K562 (cell line): Measurements from ENCODE around the gene IZUMO4. TPM values are rescaled to one million over a fixed set of nuclear protein-coding genes. Genes with fewer than 3 reads are reported as not detected.

Experiments
- KDM1A ChIP-seq, 2 experiments: fragments of 450-650 bp; IDR thresholded peaks; 2 replicates each; pipeline ENCODE4 v1.6.1; 2016; ENCODE audit warnings: mild to moderate bottlenecking in 2 of 2
- KLF16 ChIP-seq: IDR thresholded peaks from 2 replicates; pipeline ENCODE4 v1.6.1; 2016; ENCODE audit warnings: antibody characterized with exemption
- NCOA1 ChIP-seq: fragments of 450-650 bp; IDR thresholded peaks from 2 replicates; pipeline ENCODE4 v1.6.1; 2016; ENCODE audit warnings: low read depth
- NELFE ChIP-seq: IDR thresholded peaks from 2 replicates; pipeline ENCODE4 v1.6.1; 2011; ENCODE audit warnings: mild to moderate bottlenecking; ENCODE audit not compliant: insufficient read depth, insufficient read length
- PPARD ChIP-seq: fragments of 250-450 bp; sonication (Bioruptor Pico); IDR thresholded peaks from 2 replicates; pipeline ENCODE4 v1.8.0; 2022; ENCODE audit warnings: inconsistent platforms, mild to moderate bottlenecking, moderate library complexity
- SAP30 ChIP-seq: fragments of 200-600 bp; sonication (generic); IDR thresholded peaks from 2 replicates; pipeline ENCODE4 v1.6.1; 2012; ENCODE audit warnings: borderline replicate concordance, low read depth, mild to moderate bottlenecking, moderate library complexity, low read length, control low read depth, inconsistent platforms; ENCODE audit not compliant: insufficient read depth, poor library complexity, severe bottlenecking
- ZBTB7A ChIP-seq: IDR thresholded peaks from 2 replicates; pipeline ENCODE4 v1.6.1; 2011; ENCODE audit warnings: low read depth, mild to moderate bottlenecking, low read length, moderate library complexity, borderline replicate concordance; ENCODE audit not compliant: control insufficient read depth
- ZC3H8 ChIP-seq: fragments of 450-650 bp; IDR thresholded peaks from 2 replicates; pipeline ENCODE4 v1.6.1; 2017
- ZNF121 ChIP-seq: sonication (generic); formaldehyde crosslinking; conservative IDR thresholded peaks from 2 replicates; pipeline ENCODE4 v1.8.0; 2022; ENCODE audit warnings: missing genetic modification reagents
- ZNF197 ChIP-seq: fragments of 200-800 bp; sonication (Bioruptor generic); IDR thresholded peaks from 2 replicates; pipeline ENCODE4 v1.6.1; 2016; ENCODE audit warnings: low read depth, missing genetic modification characterization, missing compliant biosample characterization
- ZNF764 ChIP-seq: fragments of 250-450 bp; sonication (Bioruptor Pico); IDR thresholded peaks from 2 replicates; pipeline ENCODE4 v1.4.0; 2020; ENCODE audit warnings: low read depth, mild to moderate bottlenecking, moderate library complexity
- polyA plus RNA-seq, 8 experiments: library from polyadenylated mRNA; depleted of rRNA in 4 of 8; stranded (reverse) in 5 of 8; unstranded in 3 of 8; fragments of >200 nt; fragmentation: Nextera tagmentation in 2 of 8; fragmentation: Illumina TruSeq in 1 of 8; extraction: Ambion mirVana in 2 of 8; extraction: Trizol in 1 of 8; gene quantifications; 2 replicates each; pipeline versions ENCODE4 v1.2.1 to v1.2.3, GENCODE V29; 2011 to 2014; ENCODE audit warnings: inconsistent platforms in 1 of 8, missing spikeins in 1 of 8
- total RNA-seq, 7 experiments: library from RNA; depleted of rRNA in 6 of 7; stranded (reverse); fragments of >200 nt in 6 of 7; fragmentation: Illumina TruSeq in 2 of 7; extraction: Trizol in 2 of 7; gene quantifications; 2 replicates each; pipeline versions ENCODE4 v1.2.1 to v1.2.3, GENCODE V29; 2011 to 2021; ENCODE audit warnings: low replicate concordance in 1 of 7
- TF ChIP-seq, protein P1 (sequence below): fragments of 250-450 bp; sonication (Bioruptor Pico); IDR thresholded peaks from 2 replicates; pipeline ENCODE4 v1.8.0; 2021; ENCODE audit warnings: borderline replicate concordance, mild to moderate bottlenecking, moderate library complexity; ENCODE audit not compliant: poor library complexity, severe bottlenecking
- TF ChIP-seq, protein P2 (sequence below): sonication (generic); formaldehyde crosslinking; IDR thresholded peaks from 2 replicates; pipeline ENCODE4 v1.8.0; 2022; ENCODE audit warnings: mild to moderate bottlenecking, missing genetic modification reagents, borderline replicate concordance
- TF ChIP-seq, protein P3 (sequence below), 2 experiments: IDR thresholded peaks; 2 replicates each; pipeline ENCODE4 v1.6.1; 2011; ENCODE audit warnings: borderline replicate concordance in 1 of 2, control low read depth in 1 of 2, low read depth in 1 of 2, low read length in 1 of 2, mild to moderate bottlenecking in 1 of 2, mixed read lengths in 1 of 2, moderate library complexity in 1 of 2; ENCODE audit not compliant: insufficient read depth in 1 of 2, insufficient read length in 1 of 2, poor library complexity in 1 of 2, severe bottlenecking in 1 of 2; ENCODE audit errors: extremely low read depth in 1 of 2
- TF ChIP-seq, protein P4 (sequence below): sonication (generic); formaldehyde crosslinking; IDR thresholded peaks from 2 replicates; pipeline ENCODE4 v1.4.0; 2020; ENCODE audit warnings: mild to moderate bottlenecking, missing genetic modification reagents
- TF ChIP-seq, protein P5 (sequence below), 3 experiments: fragments of 200-800 bp in 1 of 3; sonication (Bioruptor generic) in 1 of 3; sonication (generic) in 1 of 3; formaldehyde crosslinking in 1 of 3; IDR thresholded peaks; 2 replicates each; pipeline versions ENCODE4 v1.6.1 to v1.8.0; 2016 to 2022; ENCODE audit warnings: mild to moderate bottlenecking in 2 of 3, missing compliant biosample characterization in 2 of 3, missing genetic modification characterization in 2 of 3, missing genetic modification reagents in 1 of 3

The IZUMO4 gene
- total and polyA plus RNA-seq, 9 of the 15 experiments (the other 6 are each of a cell fraction or from before 2014, with no cell fraction given): 0.07 to 3.9 (median 1.2) TPM

DNA sequence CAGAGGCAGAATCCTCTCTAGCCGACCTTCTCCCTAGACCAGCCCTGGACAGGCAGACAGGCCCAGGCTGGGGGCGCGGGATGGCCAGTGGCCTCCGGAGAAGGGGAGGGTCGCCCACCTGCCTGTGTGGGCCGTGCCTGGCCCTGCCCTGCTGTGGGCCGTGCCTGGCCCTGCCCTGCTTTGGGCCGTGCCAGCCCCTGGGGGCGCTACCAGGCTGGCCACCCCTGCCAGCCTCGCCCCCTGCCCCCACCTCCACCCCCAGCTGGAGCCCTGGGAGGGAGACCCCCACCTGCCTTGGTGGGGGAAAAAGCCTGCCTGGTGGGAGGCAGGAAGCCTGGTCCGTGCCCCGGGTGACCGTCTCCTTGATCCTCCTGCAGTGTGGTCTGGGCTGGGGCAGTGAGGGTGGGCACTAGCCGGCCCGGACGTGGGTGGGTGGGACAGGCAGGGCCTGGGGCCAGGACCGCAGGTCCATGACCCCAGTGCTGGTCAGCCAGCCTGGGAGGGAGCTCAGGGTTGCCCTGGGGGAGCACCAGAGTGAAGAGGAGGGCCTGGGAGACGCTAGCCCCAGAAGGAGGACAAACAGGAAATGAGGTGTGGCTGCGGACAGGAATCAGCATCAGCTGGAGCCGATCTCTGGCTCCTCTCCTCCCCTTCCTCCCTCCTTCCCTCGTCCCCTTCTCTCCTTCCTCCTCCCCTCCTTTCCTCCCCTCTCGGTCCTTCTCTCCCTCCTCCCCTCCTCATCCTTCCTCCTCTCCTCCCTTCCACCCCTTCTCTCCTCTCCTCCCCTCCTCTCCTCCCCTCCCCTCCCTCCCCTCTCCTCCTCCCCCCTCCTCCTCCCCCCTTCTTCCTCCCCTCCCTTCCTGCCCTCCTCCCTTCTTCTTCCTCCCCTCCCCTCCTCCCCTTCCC, 40.5 kb upstream of the IZUMO4 start (continued):
- TF ChIP-seq ZNF197 (CRISPR knock-in tag) (no peak), ZBTB7A (peak; percentile 74; the same call in 1 of the 2 replicates), ZC3H8 (no peak), NCOA1 (no peak), ZNF121 (CRISPR knock-in tag) (no peak), NELFE (no peak), ZNF764 (CRISPR knock-in tag) (no peak), KLF16 (no peak), SAP30 (no peak), PPARD (no peak), KDM1A (IDR thresholded peaks at IDR 0.05) (peak in 1 of 2 experiments; percentile 87; a peak in 2 of 4 replicates)
- TF ChIP-seq, protein P1, sequence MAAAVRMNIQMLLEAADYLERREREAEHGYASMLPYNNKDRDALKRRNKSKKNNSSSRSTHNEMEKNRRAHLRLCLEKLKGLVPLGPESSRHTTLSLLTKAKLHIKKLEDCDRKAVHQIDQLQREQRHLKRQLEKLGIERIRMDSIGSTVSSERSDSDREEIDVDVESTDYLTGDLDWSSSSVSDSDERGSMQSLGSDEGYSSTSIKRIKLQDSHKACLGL: no peak
- TF ChIP-seq, protein P2, sequence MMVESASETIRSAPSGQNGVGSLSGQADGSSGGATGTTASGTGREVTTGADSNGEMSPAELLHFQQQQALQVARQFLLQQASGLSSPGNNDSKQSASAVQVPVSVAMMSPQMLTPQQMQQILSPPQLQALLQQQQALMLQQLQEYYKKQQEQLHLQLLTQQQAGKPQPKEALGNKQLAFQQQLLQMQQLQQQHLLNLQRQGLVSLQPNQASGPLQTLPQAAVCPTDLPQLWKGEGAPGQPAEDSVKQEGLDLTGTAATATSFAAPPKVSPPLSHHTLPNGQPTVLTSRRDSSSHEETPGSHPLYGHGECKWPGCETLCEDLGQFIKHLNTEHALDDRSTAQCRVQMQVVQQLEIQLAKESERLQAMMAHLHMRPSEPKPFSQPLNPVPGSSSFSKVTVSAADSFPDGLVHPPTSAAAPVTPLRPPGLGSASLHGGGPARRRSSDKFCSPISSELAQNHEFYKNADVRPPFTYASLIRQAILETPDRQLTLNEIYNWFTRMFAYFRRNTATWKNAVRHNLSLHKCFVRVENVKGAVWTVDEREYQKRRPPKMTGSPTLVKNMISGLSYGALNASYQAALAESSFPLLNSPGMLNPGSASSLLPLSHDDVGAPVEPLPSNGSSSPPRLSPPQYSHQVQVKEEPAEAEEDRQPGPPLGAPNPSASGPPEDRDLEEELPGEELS (CRISPR knock-in tag): no peak
- TF ChIP-seq, protein P3, sequence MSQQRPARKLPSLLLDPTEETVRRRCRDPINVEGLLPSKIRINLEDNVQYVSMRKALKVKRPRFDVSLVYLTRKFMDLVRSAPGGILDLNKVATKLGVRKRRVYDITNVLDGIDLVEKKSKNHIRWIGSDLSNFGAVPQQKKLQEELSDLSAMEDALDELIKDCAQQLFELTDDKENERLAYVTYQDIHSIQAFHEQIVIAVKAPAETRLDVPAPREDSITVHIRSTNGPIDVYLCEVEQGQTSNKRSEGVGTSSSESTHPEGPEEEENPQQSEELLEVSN (IDR thresholded peaks at IDR 0.05; ENCODE audit: borderline replicate concordance in 1 of 2, extremely low read depth in 1 of 2, insufficient read depth in 1 of 2, insufficient read length in 1 of 2, low read depth in 1 of 2, low read length in 1 of 2, poor library complexity in 1 of 2, severe bottlenecking in 1 of 2): no peak
- TF ChIP-seq, protein P4, sequence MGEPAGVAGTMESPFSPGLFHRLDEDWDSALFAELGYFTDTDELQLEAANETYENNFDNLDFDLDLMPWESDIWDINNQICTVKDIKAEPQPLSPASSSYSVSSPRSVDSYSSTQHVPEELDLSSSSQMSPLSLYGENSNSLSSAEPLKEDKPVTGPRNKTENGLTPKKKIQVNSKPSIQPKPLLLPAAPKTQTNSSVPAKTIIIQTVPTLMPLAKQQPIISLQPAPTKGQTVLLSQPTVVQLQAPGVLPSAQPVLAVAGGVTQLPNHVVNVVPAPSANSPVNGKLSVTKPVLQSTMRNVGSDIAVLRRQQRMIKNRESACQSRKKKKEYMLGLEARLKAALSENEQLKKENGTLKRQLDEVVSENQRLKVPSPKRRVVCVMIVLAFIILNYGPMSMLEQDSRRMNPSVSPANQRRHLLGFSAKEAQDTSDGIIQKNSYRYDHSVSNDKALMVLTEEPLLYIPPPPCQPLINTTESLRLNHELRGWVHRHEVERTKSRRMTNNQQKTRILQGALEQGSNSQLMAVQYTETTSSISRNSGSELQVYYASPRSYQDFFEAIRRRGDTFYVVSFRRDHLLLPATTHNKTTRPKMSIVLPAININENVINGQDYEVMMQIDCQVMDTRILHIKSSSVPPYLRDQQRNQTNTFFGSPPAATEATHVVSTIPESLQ (CRISPR knock-in tag): no peak
- TF ChIP-seq, protein P5, sequence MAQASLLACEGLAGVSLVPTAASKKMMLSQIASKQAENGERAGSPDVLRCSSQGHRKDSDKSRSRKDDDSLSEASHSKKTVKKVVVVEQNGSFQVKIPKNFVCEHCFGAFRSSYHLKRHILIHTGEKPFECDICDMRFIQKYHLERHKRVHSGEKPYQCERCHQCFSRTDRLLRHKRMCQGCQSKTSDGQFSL (CRISPR knock-in tag; IDR thresholded peaks at IDR 0.05): peak; percentile 68; the same call in 1 of the 2 replicates
- TF ChIP-seq, protein P5 (tag; IDR thresholded peaks at IDR 0.05): peak in 1 of 2 experiments; percentile 51; a peak in 1 of 4 replicates
